GM04504 (cell line): ENCODE data around the gene SMIM12.

Experiments
- DNase-seq: peaks from one replicate; pipeline ENCODE4 v3.0.0-alpha.2; 2012; ENCODE audit warnings: low read depth

SMIM12 gene

GRCh38 chr1:34872133-34872503, 12.6 kb upstream of the SMIM12 start:
- DNase-seq, result no peak

- DNase-seq, result no peak
These were observed 12.0 kb upstream of the SMIM12 start for GRCh38 chr1:34871443-34872132.

GRCh38 chr1:34870395-34870794, 10.8 kb upstream of the SMIM12 start:
- DNase-seq, result no peak

GRCh38 chr1:34869760-34870159, 10.2 kb upstream of the SMIM12 start:
- no peak for DNase-seq

- no peak for DNase-seq
These were observed 8.9 kb upstream of the SMIM12 start for GRCh38 chr1:34868230-34869049.

GRCh38 chr1:34867415-34867814, 7.9 kb upstream of the SMIM12 start:
- DNase-seq, result no peak

GRCh38 chr1:34866762-34867109, 7.2 kb upstream of the SMIM12 start:
- no peak for DNase-seq

GRCh38 chr1:34865981-34866761, 6.6 kb upstream of the SMIM12 start:
- DNase-seq, result peak; percentile 40

GRCh38 chr1:34865573-34865972, 6.0 kb upstream of the SMIM12 start:
- DNase-seq, result no peak

- DNase-seq, result no peak
These were observed 5.2 kb upstream of the SMIM12 start for GRCh38 chr1:34864759-34865158.

GRCh38 chr1:34863501-34863900, 4.0 kb upstream of the SMIM12 start:
- DNase-seq, result no peak

GRCh38 chr1:34858901-34859445, 576 bp downstream of the SMIM12 start:
- DNase-seq, result no peak

- DNase-seq, result no peak
These were observed 2.9 kb downstream of the SMIM12 start for GRCh38 chr1:34856697-34857096.

GRCh38 chr1:34852677-34853217, 6.8 kb downstream of the SMIM12 start:
- peak; percentile 80 for DNase-seq

GRCh38 chr1:34851431-34852105, 8.0 kb downstream of the SMIM12 start:
- DNase-seq, result no peak

- no peak for DNase-seq
These were observed 9.2 kb downstream of the SMIM12 start for GRCh38 chr1:34850382-34850781.

GRCh38 chr1:34847094-34847493, 12.5 kb downstream of the SMIM12 start:
- DNase-seq, result no peak

- no peak for DNase-seq
These were observed 13.3 kb downstream of the SMIM12 start for GRCh38 chr1:34846265-34846664.

GRCh38 chr1:34845131-34845901, 14.2 kb downstream of the SMIM12 start:
- DNase-seq, result no peak

- no peak for DNase-seq
These were observed 15.3 kb downstream of the SMIM12 start for GRCh38 chr1:34844252-34844634.
